ENCODE data around the gene LHFPL4.
"Not testable (repeated sequence)": the region's sequence is repeated elsewhere in the genome, so short reads cannot be mapped to it uniquely, and the experiment has no call there.

Gene LHFPL4

DNA sequence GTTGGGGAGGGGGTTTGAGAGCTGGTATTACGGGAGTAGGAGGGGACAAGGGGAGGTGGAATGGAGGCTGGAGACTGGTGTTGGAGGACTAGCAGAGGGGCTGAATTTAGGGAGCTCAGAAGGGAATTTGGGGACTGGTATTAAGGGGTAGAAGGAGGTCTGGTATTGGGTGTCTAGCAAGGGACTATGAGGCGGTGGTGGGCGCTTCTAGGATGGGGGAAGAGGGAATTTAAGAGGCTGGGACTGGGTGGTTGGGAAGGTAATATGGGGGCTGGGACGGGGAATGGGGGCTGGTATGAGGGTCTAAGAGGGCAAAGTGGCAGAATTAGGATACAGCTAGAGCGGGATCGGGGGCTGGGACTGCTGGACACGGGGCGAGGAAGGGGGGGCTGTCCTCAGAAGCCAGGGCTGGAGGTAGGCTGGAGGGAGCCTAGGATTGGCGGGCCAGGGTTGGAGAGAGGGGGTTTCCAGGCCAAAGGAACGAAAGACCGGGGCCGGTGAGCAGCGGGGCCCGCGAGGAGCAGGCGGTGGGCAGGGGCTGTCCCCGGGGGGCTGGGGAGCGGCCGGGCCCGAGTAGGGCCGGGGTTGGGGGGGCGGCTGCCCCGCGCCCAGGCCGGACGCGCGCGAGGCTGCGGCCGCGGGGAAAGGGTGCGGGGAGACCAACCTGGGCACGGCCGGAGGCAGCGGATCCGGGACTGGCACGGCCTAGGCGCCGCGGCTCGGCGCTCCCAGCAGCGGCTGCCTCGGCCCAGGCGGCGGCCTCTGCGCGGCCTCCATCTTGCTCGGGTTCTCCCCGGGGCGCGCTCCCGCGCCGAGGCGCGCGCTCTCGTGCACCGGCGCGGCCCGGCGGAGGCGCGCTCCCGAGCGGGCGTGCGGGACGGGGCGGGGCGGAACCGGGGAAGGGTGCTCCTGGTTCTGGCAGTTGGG lies at the start of gene LHFPL4:
LHFPL4 (minus strand) TSS at position 802 of the 927 bp plus-strand sequence. CDS start 1,143 bp downstream, outside the sequence.
- DNase-seq (ENCODE audit: low read depth, low spot score) = no peak

DNA sequence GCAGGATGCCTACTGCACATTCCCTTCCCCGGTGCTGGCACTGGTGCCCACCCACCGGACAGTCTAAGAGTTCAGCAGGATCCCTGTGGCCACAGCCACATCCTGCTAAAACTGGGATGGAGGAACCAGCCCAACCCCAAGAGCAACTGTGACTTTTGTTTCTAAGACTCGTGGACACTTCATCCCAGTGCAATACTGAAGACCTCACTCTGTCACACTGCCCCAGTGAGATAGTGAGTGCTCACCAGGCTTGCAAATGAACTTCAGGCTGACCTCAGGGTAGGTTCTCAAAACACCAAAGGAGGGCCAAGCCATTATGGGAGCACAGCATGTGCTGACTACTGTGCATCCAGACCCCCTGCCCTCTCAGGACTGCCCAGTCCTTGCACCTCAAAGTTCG lies 49.0 kb upstream of the LHFPL4 start:
- DNase-seq (ENCODE audit: low read depth, low spot score) = no peak

DNA sequence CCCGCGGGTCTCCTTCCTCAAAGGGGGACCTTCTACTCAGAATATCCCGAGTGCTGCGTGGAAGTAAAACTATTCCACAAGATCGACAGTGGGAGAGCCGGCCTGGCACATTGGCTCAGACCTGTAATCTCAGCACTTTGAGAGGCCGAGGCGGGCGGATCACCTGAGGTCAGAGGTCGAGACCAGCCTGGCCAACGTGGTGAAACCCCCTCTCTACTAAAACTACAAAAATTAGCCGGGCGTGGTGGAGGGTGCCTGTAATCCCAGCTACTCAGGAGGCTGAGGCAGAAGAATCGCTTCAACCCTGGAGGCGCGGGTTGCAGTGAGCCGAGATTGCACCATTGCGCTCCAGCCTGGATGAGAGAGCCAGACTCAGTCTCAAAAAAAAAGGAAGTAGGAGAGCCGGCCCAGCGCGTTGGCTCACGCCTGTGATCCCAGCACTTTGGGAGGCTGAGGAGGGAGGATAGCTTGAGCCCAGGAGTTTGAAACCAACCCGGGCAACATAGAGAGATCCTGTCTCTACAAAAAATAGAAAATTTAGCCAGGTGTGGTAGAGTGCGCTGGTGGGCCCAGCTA lies 47.5 kb upstream of the LHFPL4 start:
- DNase-seq (ENCODE audit: low read depth, low spot score) = not testable (repeated sequence)

DNA sequence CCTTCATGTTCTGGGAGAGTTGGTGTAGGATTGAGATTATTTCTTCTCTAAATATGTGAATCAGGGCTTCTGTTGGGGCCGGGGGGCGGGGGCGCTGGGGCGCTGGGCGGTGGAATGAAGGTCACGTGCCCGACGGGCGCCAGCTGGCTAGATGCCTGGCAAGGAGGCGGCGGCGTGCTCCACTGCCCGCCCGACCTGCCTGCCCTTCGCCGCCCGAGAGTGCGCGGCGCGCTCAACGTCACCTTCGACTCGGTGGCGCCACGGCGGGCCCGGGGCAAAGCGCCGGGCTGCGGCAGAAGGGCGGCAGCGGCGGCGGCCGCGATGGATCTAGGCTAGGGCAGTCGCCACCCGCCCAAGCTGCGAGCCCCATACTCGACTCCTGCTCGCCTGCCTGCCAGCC lies 47.0 kb upstream of the LHFPL4 start:
- no peak for DNase-seq (ENCODE audit: low read depth, low spot score)

DNA sequence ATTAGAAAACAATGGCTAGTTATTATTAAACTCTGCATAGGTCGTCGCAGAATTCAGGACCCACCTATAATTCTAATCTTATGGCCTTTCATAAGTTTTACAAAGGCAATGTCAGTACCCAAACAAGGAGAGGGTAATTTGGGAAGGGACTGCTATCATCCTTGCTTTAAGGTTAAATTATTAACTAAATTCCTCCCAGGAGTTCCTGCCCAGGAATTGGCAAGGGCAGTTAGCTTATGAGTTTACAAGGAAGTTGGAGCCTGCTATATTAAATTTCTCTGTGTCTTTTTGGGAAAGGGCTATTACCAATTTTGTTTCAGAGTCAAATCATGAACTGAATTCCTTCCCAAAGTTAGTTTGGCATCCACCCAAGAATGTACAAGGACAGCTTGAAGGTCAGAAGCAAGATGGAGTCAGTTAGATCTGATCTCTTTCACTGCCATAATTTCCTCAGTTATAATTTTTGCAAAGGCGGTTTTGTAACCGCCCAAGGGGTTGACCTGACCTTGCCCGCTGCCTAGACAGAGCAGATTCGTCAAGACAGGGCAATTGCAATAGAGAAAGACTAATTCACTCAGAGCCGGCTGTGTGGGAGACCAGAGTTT lies 45.3 kb upstream of the LHFPL4 start:
- no peak for DNase-seq (ENCODE audit: low read depth, low spot score)

DNA sequence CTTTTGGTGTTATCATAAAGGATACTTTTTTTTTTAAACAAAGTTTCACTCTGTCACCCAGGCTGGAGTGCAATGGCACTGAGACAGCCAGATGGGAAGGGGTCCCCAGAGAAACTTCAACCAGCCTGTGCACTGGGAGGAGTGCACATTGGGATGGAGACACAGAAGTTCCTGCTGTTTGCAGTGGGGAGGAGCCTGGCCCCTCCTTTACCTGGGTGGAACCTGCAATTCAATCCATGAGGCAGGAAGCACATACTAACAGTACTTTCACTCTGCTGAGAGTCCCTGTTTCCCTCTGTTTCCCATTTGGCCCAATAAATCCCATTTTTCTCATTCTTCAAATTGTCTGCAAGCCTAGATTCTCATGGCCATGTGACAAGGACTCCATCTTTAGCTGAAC lies 42.3 kb upstream of the LHFPL4 start:
- DNase-seq (ENCODE audit: low read depth, low spot score) = no peak

DNA sequence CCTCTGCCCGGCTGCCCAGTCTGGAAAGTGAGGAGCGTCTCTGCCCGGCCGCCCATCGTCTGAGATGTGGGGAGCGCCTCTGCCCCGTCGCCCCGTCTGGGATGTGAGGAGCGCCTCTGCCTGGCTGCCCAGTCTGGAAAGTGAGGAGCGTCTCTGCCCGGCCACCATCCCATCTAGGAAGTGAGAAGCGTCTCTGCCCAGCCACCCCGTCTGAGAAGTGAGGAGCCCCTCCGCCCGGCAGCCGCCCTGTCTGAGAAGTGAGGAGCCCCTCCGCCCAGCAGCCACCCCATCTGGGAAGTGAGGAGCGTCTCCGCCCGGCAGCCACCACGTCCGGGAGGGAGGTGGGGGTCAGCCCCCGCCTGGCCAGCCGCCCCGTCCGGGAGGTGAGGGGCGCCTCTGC lies 38.2 kb upstream of the LHFPL4 start:
- DNase-seq (ENCODE audit: low read depth, low spot score) = not testable (repeated sequence)

DNA sequence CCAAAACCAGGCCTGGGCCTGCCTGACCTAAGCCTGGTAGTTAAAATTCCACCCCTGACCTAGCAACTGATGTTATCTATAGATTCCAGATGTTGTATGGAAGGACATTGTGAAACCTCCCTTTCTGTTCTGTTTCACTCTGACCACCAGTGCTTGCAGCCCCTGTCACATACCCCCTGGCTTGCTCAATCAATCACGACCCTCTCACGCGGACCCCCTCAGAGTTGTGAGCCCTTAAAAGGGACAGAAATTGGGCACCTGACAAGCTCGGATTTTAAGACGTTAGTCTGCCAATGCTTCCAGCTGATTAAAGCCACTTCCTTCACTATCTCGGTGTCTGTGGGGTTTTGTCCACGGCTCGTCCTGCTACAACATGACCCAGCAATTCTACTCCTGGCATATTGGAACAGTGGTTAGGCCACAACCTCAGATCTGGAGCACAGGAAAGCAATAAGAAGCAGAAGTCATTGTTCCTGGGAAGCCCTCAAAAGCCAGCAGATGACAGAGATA lies 36.7 kb upstream of the LHFPL4 start:
- DNase-seq (ENCODE audit: low read depth, low spot score) = no peak

DNA sequence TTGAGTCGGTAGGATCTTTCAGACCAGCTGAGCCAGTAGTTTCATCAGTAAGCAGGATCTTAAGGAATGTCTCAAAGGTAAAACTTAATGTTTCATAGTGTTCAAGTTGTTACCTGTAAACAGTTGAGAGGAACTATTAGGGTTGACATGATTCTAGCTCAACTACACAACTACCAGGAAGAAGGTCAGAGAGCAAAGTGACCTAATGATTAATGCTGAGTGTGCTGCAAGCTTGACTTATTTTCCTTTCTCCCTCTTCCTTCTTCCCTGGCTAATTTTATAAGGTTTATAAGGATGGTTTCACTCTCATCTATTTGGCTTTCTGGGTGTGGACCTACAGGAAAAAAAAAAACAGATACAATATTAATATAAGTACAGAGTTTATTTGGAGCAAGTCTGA lies 30.2 kb upstream of the LHFPL4 start:
- DNase-seq (ENCODE audit: low read depth, low spot score) = no peak

DNA sequence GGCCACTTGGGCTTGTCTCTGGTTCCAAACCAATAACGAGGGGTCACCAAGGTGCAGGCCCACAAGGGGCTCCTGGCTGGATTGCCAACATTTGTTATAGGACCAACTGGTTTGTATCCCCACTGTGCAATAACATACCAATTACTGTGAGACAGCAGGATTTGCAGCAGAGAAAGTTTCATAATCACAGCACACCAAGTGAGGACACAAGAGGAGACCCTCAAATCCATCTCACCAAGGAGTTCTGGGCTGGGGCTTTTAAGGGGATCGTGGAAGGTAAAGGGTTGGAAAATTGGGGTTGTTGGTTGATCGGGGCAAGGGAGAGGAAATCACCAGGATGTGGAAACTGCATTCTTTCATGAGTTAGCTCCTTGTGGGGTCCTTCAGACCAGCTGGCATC lies 29.7 kb upstream of the LHFPL4 start:
- no peak for DNase-seq (ENCODE audit: low read depth, low spot score)

DNA sequence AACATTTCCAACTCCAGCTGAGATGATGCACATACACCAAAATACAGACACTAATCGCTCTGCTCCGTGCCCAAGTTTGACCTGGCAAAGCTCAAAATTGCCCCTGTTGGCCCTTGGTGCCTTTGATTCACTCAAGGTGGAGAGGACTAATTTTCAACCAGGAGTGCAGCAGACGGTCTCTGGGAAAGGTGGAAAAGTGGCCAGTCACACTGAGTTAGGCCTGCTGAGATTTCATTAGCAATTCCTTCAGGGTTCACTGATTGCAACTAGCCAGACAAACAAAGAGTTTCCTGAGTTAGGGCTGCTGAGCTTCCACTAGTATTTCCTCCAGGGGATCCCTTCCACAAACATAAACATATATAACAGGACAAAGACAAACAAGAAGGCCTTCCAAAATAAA lies 28.7 kb upstream of the LHFPL4 start:
- no peak for DNase-seq (ENCODE audit: low read depth, low spot score)

DNA sequence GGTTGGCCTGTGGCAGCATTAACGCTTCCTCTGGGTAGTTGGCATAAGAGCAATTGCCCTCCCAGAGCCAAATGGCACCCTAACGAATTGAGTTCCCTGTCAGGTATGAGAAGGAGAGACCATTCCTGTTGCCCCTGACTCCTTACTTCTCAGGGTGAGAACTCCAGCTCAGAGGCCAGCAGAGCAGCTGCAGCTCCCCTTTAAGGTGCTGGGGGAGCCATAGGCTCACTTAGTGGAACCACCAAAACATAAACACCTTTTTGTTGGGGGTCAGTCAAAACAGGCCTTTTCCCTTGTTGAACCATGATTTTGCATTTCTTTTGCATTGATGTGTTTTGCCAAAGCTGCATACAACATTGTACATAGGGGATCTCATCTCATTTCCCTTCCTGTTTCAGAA lies 28.1 kb upstream of the LHFPL4 start:
- DNase-seq (ENCODE audit: low read depth, low spot score) = no peak

DNA sequence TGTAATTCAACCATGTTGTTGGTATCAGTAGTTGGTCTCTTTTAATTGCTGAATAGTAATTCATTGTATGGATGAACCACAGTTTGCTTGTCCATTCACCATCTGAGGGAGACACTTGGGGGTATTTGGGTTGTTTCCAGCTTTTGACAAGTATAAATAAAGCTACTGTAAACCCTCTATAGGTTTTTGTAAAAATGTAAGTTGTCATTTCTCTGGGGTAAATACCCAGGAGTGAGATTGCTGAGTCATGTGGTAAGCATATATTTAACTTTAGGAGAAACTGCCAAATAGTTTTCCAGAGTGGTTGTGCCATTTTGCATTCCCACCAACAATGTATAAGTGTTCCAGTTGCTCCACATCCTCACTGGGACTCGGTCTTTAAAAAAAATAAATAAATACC lies 15.4 kb upstream of the LHFPL4 start:
- DNase-seq (ENCODE audit: low read depth, low spot score) = no peak

DNA sequence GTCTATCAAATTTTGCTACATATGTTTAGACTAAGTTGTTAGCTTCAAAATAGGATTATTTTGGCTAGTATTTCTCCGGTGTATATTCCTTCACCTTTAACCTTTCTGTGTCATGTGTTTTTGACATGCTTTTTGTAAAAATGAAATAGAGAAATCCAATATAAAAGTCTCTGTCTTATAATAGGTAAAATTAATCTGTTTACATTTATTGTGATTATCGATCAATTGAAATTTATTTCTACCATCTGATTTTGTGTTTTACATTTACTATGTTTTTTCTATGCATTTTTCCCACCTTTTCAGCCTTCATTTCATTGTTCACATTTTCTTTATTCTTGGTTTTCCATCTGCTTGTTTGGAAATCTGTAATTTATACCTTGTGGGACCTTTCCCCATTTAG lies 11.7 kb upstream of the LHFPL4 start:
- no peak for DNase-seq (ENCODE audit: low read depth, low spot score)

DNA sequence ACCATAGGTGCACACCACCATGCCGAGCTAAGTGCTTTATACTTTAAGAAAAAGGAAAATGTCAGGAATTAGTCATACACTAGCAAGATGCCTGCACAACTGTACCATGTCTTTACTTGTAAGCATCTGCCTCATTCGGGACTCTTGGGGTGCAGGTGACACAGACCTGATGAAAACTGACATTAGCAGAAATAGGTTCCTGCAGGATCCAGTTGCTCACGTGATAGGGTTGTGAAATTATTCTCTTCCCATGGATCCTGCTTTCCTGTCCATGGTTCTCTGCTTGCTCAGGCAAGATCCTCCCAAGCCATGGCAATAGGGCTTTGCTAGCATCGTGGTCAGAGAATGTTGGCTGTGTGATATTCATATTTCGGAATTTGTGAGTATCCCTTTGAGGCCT lies 10.2 kb upstream of the LHFPL4 start:
- no peak for DNase-seq (ENCODE audit: low read depth, low spot score)

DNA sequence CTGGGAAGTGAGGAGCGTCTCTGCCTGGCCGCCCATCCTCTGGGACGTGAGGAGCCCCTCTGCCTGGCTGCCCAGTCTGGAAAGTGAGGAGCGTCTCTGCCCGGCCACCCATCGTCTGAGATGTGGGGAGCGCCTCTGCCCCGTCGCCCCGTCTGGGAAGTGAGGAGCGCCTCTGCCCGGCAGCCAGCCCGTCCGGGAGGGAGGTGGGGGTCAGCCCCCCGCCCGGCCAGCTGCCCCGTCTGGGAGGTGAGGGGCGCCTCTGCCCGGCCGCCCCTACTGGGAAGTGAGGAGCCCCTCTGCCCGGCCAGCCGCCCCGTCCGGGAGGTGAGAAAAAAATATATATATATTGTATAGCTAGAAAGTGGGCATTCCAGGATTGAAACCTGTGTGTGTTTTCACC lies 6.4 kb upstream of the LHFPL4 start:
- DNase-seq (ENCODE audit: low read depth, low spot score) = not testable (repeated sequence)

DNA sequence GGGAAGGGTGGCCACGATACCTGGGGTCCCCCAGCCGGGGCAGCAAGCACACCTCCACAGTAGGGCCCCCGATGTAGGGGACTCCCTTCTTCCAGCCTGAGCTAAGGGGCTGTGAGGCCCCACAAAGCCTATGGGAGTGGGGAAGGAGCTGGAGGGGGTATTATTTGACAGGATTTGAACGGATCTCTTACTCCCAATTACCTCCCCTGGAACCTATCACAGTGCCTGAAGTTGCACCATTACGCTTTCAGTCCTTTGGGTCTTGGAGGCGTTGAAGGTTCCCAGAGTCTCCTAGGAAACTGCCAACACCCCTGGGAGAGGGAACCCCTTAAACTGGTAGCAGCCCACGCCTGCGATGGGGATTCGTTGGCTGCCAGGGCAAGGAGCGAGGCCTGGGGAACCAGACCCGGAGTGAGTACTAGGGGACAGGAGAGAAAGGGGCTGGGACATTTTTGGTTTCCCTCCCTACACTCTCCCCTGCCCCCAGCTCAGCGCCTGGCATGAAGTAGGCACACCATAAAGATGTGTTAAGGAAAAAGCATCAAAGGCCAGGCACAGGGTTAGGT lies 409 bp upstream of the LHFPL4 start:
- DNase-seq (ENCODE audit: low read depth, low spot score) = no peak

DNA sequence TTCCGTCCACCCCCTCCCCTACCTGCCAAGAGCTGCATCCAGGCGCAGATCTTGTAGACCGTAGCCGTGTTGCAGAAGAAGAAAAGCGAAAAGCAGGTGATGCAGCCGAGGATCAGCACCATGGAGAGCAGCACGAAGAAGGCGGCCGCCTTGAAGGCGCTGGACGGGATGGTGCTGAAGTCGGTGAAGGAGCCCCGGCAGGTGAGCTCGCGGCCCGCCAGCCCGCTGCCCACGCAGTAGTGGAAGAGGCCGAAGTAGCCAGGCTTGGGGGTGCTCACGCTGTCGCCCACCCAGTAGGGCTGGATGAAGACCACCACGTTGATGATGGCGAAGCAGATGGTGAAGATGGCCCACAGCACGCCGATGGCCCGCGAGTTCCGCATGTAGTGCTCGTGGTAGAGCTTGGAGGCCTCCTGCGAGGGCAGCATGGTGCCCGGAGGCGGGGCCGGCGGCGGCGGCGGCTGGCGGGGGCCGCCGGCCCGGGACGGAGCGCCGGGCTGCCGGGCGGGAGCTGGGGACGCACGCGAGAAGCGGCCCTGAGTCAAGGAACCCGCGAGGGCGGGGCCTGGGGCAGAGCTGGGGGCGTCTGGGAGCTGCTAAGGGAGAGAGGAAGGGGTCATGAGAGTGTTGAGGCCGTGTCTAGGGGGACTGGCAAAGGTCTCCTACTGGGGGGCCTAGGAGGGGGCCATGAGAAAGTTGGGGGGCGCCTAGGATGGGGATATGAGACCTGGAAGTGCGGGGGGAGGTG lies 1.2 kb downstream of the LHFPL4 start:
- no peak for DNase-seq (ENCODE audit: low read depth, low spot score)

DNA sequence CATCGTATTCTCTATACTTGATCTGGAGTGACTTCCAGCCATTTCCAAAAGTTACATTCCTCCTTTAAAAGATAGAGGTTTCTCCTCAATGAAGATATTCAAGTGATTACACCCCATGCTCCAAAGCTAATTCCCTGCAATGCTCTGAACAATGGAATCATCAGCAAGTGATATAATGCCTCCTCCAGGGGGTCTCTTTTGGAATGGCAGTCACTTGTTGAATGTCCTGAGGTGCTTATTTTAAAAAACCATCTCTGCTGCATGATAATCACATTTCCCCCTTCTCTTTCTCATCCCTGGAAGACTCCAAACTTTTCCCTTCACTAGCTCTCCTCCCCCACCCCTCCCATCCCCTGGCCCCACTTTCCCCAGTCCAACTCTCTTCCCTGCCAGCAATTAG lies 2.6 kb downstream of the LHFPL4 start:
- no peak for DNase-seq (ENCODE audit: low read depth, low spot score)

DNA sequence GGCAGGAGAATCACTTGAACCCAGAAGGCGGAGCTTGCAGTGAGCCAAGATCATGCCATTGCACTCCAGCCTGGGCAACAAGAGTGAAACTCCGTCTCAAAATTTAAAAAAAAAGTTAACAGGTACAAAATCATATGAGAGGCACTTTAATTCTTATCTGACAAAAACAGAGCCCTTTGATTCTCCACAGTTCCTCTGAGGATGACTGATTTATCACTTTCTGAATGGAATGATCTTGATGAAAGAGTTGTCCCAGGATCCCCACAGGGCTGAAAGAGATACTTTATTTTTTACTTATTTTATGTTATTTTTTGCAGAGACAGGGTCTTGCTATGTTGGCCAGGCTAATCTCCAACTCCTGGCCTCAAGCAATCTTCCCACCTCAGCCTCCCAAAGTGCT lies 4.0 kb downstream of the LHFPL4 start:
- DNase-seq (ENCODE audit: low read depth, low spot score) = no peak

DNA sequence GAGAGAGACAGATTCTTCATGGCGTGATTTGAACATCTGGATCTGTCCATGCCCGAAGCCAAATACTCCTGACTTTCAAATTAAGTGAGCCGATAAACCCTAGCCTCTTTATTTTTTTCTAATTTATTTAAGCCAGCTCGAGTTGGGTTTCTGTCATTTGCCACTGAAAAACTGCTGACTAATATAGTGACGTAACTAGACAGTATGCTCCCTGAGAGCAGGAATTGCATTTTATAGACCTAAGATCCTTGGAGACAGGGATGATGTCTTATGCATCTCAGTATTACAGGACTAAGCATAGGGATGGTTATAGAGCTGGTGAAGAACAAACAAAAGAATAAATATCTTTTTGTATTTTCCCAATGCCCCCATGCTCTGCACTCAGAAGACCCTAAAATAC lies 4.6 kb downstream of the LHFPL4 start:
- no peak for DNase-seq (ENCODE audit: low read depth, low spot score)

DNA sequence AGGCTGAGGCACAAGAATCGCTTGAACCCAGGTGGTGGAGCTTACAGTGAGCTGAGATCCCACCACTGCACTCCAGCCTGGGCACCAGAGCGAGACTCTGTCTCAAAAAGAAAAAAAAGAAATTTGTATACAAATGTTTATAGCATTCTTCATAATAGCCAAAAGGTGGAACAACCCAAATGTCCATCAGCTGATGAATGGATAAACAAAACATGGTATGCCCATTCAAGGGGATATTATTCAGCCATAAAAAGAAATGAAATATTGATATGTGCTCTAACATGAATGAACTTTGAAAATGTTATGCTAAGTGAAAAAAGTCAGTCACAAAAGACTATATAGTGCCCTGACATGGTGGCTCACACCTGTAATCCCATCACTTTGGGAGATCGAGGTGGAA lies 11.4 kb downstream of the LHFPL4 start:
- no peak for DNase-seq (ENCODE audit: low read depth, low spot score)
